GM12878 (cell line): ENCODE measurements around the gene LRRC75B. TPM values are rescaled to one million over a fixed set of nuclear protein-coding genes. Genes with fewer than 3 reads are reported as not detected.

Source experiments
- ATAC-seq: fragments of 200-7000 bp; cut with Tn5 transposase; 3 replicates; pipeline ENCODE4 v1.9.1; 2020; ENCODE audit warnings: mild to moderate bottlenecking, moderate library complexity
- BruUV-seq: library from RNA; stranded (reverse); fragments of 400-500 nt; replicated peaks from 2 replicates; lab custom pipeline; 2021; lab: Mats Ljungman, UMichigan
- CTCF ChIA-PET: fragments of 300-600 bp; sonication (Branson Sonifier 250); formaldehyde crosslinking; extraction: SDS; loops from one replicate; lab custom pipeline; 2021; ENCODE audit warnings: inconsistent platforms; lab: Yijun Ruan, JAX
- POLR2A ChIA-PET: fragments of 350-600 bp; formaldehyde crosslinking; extraction: SDS; loops from one replicate; lab custom pipeline; 2021; ENCODE audit warnings: inconsistent platforms; lab: Charles Lee
- RAD21 ChIA-PET: fragments of 300-600 bp; sonication (Branson Sonifier 250); formaldehyde crosslinking; loops from one replicate; lab custom pipeline; 2023; ENCODE audit warnings: antibody characterized with exemption; ENCODE audit not compliant: unreplicated experiment; lab: Charles Lee
- SMC1A ChIA-PET: fragments of 300-600 bp; sonication (Branson Sonifier 250); formaldehyde crosslinking; loops from one replicate; lab custom pipeline; 2023; ENCODE audit not compliant: unreplicated experiment, uncharacterized antibody; lab: Charles Lee
- DNase-seq: peaks from one replicate; pipeline ENCODE4 v3.0.0-alpha.2; 2011; ENCODE audit warnings: low read depth, low spot score
- FAIRE-seq: peaks from 3 replicates; lab custom pipeline; 2011; peaks lifted over from hg19 to GRCh38; lab: Jason Lieb, UNC
- H2AFZ ChIP-seq: 2 replicates; pipeline ENCODE4 v1.6.0; 2011; ENCODE audit warnings: low read depth, low read length, control low read depth; ENCODE audit not compliant: control insufficient read depth
- H3K27ac ChIP-seq: 2 replicates; pipeline ENCODE4 v1.5.1; 2011; ENCODE audit warnings: control low read depth; ENCODE audit not compliant: control insufficient read depth, insufficient read depth
- H3K27me3 ChIP-seq, 2 experiments: replicated peaks in 1 of 2; 2 replicates each; pipeline versions ENCODE4 v1.6.0 to v1.6.1; 2011; ENCODE audit warnings: low read length in 1 of 2; ENCODE audit not compliant: control insufficient read depth in 2 of 2, insufficient read depth in 2 of 2
- H3K36me3 ChIP-seq, 2 experiments: 2 replicates each; pipeline ENCODE4 v1.5.1; 2011; ENCODE audit warnings: low read length in 1 of 2; ENCODE audit not compliant: control insufficient read depth in 2 of 2, insufficient read depth in 2 of 2
- H3K4me1 ChIP-seq: 2 replicates; pipeline ENCODE4 v1.6.1; 2011; ENCODE audit warnings: mild to moderate bottlenecking, low read length, moderate library complexity, mixed read lengths; ENCODE audit not compliant: control insufficient read depth, insufficient read depth
- H3K4me2 ChIP-seq: 2 replicates; pipeline ENCODE4 v1.6.0; 2011; ENCODE audit warnings: control low read depth; ENCODE audit not compliant: control insufficient read depth, insufficient read depth
- H3K4me3 ChIP-seq: fragments of 200-600 bp; sonication (generic); 2 replicates; pipeline ENCODE4 v1.5.1; 2016
- H3K79me2 ChIP-seq: 2 replicates; pipeline ENCODE4 v1.6.0; 2011; ENCODE audit warnings: low read length; ENCODE audit not compliant: control insufficient read depth, insufficient read depth
- H3K9ac ChIP-seq: 2 replicates; pipeline ENCODE4 v1.8.0; 2011; ENCODE audit warnings: low read length, control low read depth, mixed read lengths; ENCODE audit not compliant: control insufficient read depth, insufficient read depth
- H3K9me3 ChIP-seq: replicated peaks from 3 replicates; pipeline ENCODE4 v1.5.1; 2011; ENCODE audit warnings: mild to moderate bottlenecking, low read length; ENCODE audit not compliant: control insufficient read depth, insufficient read depth
- H4K20me1 ChIP-seq: 2 replicates; pipeline ENCODE4 v1.6.0; 2011; ENCODE audit not compliant: control insufficient read depth, insufficient read depth
- BCL11A ChIP-seq: IDR thresholded peaks from 2 replicates; pipeline ENCODE4 v1.6.1; 2011; ENCODE audit warnings: low read depth, low read length
- BMI1 ChIP-seq: fragments of 450-650 bp; IDR thresholded peaks from 2 replicates; pipeline ENCODE4 v1.6.1; 2016; ENCODE audit warnings: mild to moderate bottlenecking, moderate library complexity, borderline replicate concordance
- CTCF ChIP-seq, 3 experiments: IDR thresholded peaks in 2 of 3; conservative IDR thresholded peaks in 1 of 3; 2 replicates each; pipeline ENCODE4 v1.5.1; 2011; ENCODE audit warnings: low read depth in 3 of 3, low read length in 3 of 3, mild to moderate bottlenecking in 3 of 3, control low read depth in 2 of 3, moderate library complexity in 2 of 3, inconsistent platforms in 1 of 3, mixed read lengths in 1 of 3; ENCODE audit not compliant: control insufficient read depth in 2 of 3, insufficient read depth in 1 of 3; ENCODE audit errors: extremely low read depth in 1 of 3
- E2F4 ChIP-seq: IDR thresholded peaks from 2 replicates; pipeline ENCODE4 v1.6.1; 2012; ENCODE audit warnings: low read depth, low read length, improper control_type of control experiment
- HDAC2 ChIP-seq: fragments of 200-600 bp; sonication (generic); IDR thresholded peaks from 2 replicates; pipeline ENCODE4 v1.6.1; 2017
- HDAC6 ChIP-seq: fragments of 200-600 bp; sonication (generic); IDR thresholded peaks from one replicate; pipeline ENCODE4 v1.8.0; 2017; ENCODE audit warnings: antibody characterized with exemption; ENCODE audit not compliant: unreplicated experiment
- IKZF2 ChIP-seq, 2 experiments: fragments of 450-650 bp; IDR thresholded peaks; 2 replicates each; pipeline ENCODE4 v1.6.1; 2017; ENCODE audit warnings: mild to moderate bottlenecking in 2 of 2, moderate library complexity in 2 of 2
- IRF5 ChIP-seq: fragments of 450-650 bp; IDR thresholded peaks from 2 replicates; pipeline ENCODE4 v1.6.1; 2017; ENCODE audit warnings: borderline replicate concordance
- MYB ChIP-seq: fragments of 150-350 bp; IDR thresholded peaks from 2 replicates; pipeline ENCODE4 v1.6.1; 2014; ENCODE audit warnings: mild to moderate bottlenecking, low read depth, low read length, borderline replicate concordance
- PAX8 ChIP-seq: fragments of 450-650 bp; IDR thresholded peaks from 2 replicates; pipeline ENCODE4 v1.6.1; 2017; ENCODE audit warnings: mild to moderate bottlenecking, moderate library complexity
- PML ChIP-seq: IDR thresholded peaks from 2 replicates; pipeline ENCODE4 v1.6.1; 2012; ENCODE audit warnings: low read length, inconsistent platforms
- RUNX3 ChIP-seq: IDR thresholded peaks from 2 replicates; pipeline ENCODE4 v1.6.1; 2012; ENCODE audit warnings: low read length, inconsistent platforms
- SMC3 ChIP-seq: IDR thresholded peaks from 2 replicates; pipeline ENCODE4 v1.6.1; 2011; ENCODE audit warnings: low read length, improper control_type of control experiment, borderline replicate concordance
- STAT1 ChIP-seq: fragments of 450-650 bp; conservative IDR thresholded peaks from 2 replicates; pipeline ENCODE4 v1.6.1; 2014; ENCODE audit warnings: antibody characterized with exemption, mild to moderate bottlenecking
- WGBS: methylation state at CpG from one replicate; pipeline ENCODE4 v1.1.6; 2016; ENCODE audit warnings: low lambda C conversion rate; ENCODE audit not compliant: insufficient replicate concordance, insufficient coverage; ENCODE audit errors: missing lambda C conversion rate; 5-methylcytosine and 5-hydroxymethylcytosine counted together
- in situ Hi-C: fragments of 300-500 bp; cut with MboI; formaldehyde crosslinking; loops from 9 replicates; pipeline ENCODE4 v1.14.3; 2018; ENCODE audit warnings: mixed read lengths
- intact Hi-C: fragments of 100-400 bp; cut with micrococcal nuclease; formaldehyde crosslinking; loops from one replicate; pipeline ENCODE4 v1.14.2; 2022; ENCODE audit not compliant: unreplicated experiment
- polyA plus RNA-seq, 11 experiments: library from polyadenylated mRNA; depleted of rRNA in 4 of 11; unstranded in 6 of 11; stranded (reverse) in 5 of 11; fragments of >200 nt; fragmentation: Nextera tagmentation in 4 of 11; fragmentation: Illumina TruSeq in 1 of 11; extraction: Ambion mirVana in 4 of 11; extraction: Trizol in 1 of 11; gene quantifications; 1 replicate in 1 of 11; 2 replicates in 10 of 11; pipeline versions ENCODE4 v1.2.1 to v1.2.3, GENCODE V29; 2011 to 2016; ENCODE audit warnings: inconsistent platforms in 2 of 11, missing spikeins in 2 of 11, low read depth in 1 of 11
- total RNA-seq, 4 experiments: library from RNA; depleted of rRNA in 3 of 4; stranded (reverse); fragments of >200 nt in 3 of 4; fragmentation: Illumina TruSeq in 1 of 4; extraction: Trizol in 1 of 4; gene quantifications; 2 replicates each; pipeline versions ENCODE4 v1.2.1 to v1.2.3, GENCODE V29; 2013 to 2021

Gene LRRC75B
- total and polyA plus RNA-seq, 10 of the 15 experiments (the other 5 are each of a cell fraction or from before 2014, with no cell fraction given), result 0.09 to 0.98 (median 0.11) TPM; not detected in 3

- DNase-seq (no peak), ATAC-seq (no peak), FAIRE-seq (no peak)
- CTCF ChIA-PET, result interaction anchor here (1.0 kb wide), 1 partner anchor 14 kb away, joined by 3 read pairs; no protein-coding TSS in a partner anchor
- Histone ChIP-seq H3K36me3 (peaks cover 17 to 48% of the 10 kb centered on the region in 2 experiments), H2AFZ (no peak overlapping the region), H4K20me1 (no peaks in the 10 kb centered on the region), H3K9ac (no peak overlapping the region), H3K27ac (no peak overlapping the region)
- WGBS, result 98% methylated on average over 11 of the region's 11 CpGs
- POLR2A ChIA-PET, result no interaction called here
- in situ Hi-C loops (no loop called here), intact Hi-C loops (no loop called here)
- RAD21 ChIA-PET, result interaction anchor here (0.8 kb wide), 1 partner anchor 10 kb away, joined by 3 read pairs; no protein-coding TSS in a partner anchor
- BruUV-seq, result no TSS peak
- no peak for TF ChIP-seq PML
- no peak for TF ChIP-seq MYB
- TF ChIP-seq CTCF (IDR thresholded peaks at IDR 0.05 in 2 of 3, conservative IDR thresholded peaks at IDR 0.05 in 1 of 3; ENCODE audit: control insufficient read depth in 2 of 3, extremely low read depth in 1 of 3, insufficient read depth in 1 of 3, low read depth in 3 of 3, low read length in 3 of 3), result no peak
- TF ChIP-seq STAT1, result no peak
- no peak for TF ChIP-seq IRF5
- TF ChIP-seq BCL11A, result no peak
- no peak for TF ChIP-seq BMI1
- TF ChIP-seq SMC3, result no peak
- no peak for TF ChIP-seq HDAC2
- TF ChIP-seq IKZF2 (IDR thresholded peaks at IDR 0.05), result no peak
- TF ChIP-seq PAX8, result no peak
- TF ChIP-seq RUNX3, result no peak
- TF ChIP-seq E2F4, result no peak
- no peak for TF ChIP-seq HDAC6
- TF ChIP-seq, all 136 proteins: peak for 0
- no peak overlapping the region for H3K4me3 ChIP-seq
- no peaks in the 10 kb centered on the region for H3K4me1 ChIP-seq
- H3K79me2 ChIP-seq, result no peaks in the 10 kb centered on the region
- no peaks in the 10 kb centered on the region for H3K9me3 ChIP-seq
- H3K27me3 ChIP-seq, result no peaks in the 10 kb centered on the region
- H3K4me2 ChIP-seq, result no peak overlapping the region
- SMC1A ChIA-PET, result interaction anchor here (1.2 kb wide), 1 partner anchor 10 kb away, joined by 4 read pairs; no protein-coding TSS in a partner anchor
Measured at GRCh38 chr22:24543679-24544243, 49.1 kb downstream of the LRRC75B start.
